Osteoblast (primary cell): ENCODE data around the gene SPRING1. TPM values are rescaled to one million over a fixed set of nuclear protein-coding genes. Genes with fewer than 3 reads are reported as not detected.

Experiments used
- DNase-seq: peaks from one replicate; pipeline ENCODE4 v3.0.0; 2011; ENCODE audit warnings: low spot score, mixed read lengths; ENCODE audit not compliant: insufficient read length; ENCODE audit errors: missing footprints
- H2AFZ ChIP-seq: 2 replicates; pipeline ENCODE4 v1.6.0; 2011; ENCODE audit warnings: mild to moderate bottlenecking, low read length
- H3K27ac ChIP-seq: 2 replicates; pipeline ENCODE4 v1.5.1; 2011; ENCODE audit warnings: mild to moderate bottlenecking, low read depth, low read length, moderate library complexity
- H3K27me3 ChIP-seq: 2 replicates; pipeline ENCODE4 v1.6.0; 2012; ENCODE audit warnings: mild to moderate bottlenecking, control low read depth, inconsistent platforms, low read length, moderate library complexity; ENCODE audit not compliant: insufficient read depth
- H3K36me3 ChIP-seq: 2 replicates; pipeline ENCODE4 v1.5.1; 2011; ENCODE audit warnings: mild to moderate bottlenecking, low read length, control low read depth, moderate library complexity; ENCODE audit not compliant: insufficient read depth
- H3K4me1 ChIP-seq: 2 replicates; pipeline ENCODE4 v1.5.1; 2011; ENCODE audit warnings: mild to moderate bottlenecking, low read length, control low read depth, moderate library complexity; ENCODE audit not compliant: insufficient read depth
- H3K4me2 ChIP-seq: 2 replicates; pipeline ENCODE4 v1.6.0; 2011; ENCODE audit warnings: mild to moderate bottlenecking, low read length; ENCODE audit not compliant: insufficient read depth
- H3K4me3 ChIP-seq: fragments of 200-600 bp; sonication (generic); 3 replicates; pipeline ENCODE4 v1.5.1; 2012; ENCODE audit warnings: mild to moderate bottlenecking, low read length, inconsistent platforms; ENCODE audit not compliant: insufficient read depth
- H3K79me2 ChIP-seq: 2 replicates; pipeline ENCODE4 v1.6.0; 2012; ENCODE audit warnings: mild to moderate bottlenecking, low read length, control low read depth, inconsistent platforms; ENCODE audit not compliant: insufficient read depth
- H3K9me3 ChIP-seq: 2 replicates; pipeline ENCODE4 v1.5.1; 2011; ENCODE audit warnings: low read depth, low read length, control low read depth
- H4K20me1 ChIP-seq: 2 replicates; pipeline ENCODE4 v1.6.0; 2012; ENCODE audit warnings: mild to moderate bottlenecking, low read length, control low read depth; ENCODE audit not compliant: insufficient read depth
- total RNA-seq: library from RNA; depleted of rRNA; stranded (reverse); fragments of >200 nt; gene quantifications from 2 replicates; pipeline ENCODE4 v1.2.3, GENCODE V29; 2012
- TF ChIP-seq, protein P1 (sequence below): IDR thresholded peaks from 2 replicates; pipeline ENCODE4 v1.5.1; 2011; ENCODE audit warnings: mild to moderate bottlenecking, low read depth, low read length, moderate library complexity; ENCODE audit errors: extremely low read depth

SPRING1 gene
- total RNA-seq, 1 donor = 29.0 TPM

DNA sequence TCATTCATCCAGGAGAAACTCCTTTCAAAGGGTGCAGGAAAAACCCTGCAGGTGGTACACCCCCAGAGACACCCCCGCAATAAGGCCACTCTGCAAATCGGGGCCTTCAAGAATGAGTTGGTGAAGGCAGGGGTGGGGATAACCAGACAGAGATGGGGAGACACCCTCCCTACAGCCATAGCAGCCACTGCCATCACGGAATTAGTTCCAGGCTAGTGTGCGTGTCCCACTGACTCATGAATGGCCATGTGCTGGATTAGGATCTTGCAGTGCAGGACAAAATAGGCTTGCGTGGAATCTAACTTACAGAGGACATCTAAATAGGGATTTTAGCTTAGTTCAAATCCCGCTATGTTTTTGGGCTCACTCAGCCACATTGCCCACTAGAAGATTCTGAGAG is 37.8 kb downstream of the SPRING1 start:
- Histone ChIP-seq H3K4me3 (no peak overlapping the region), H3K27ac (no peak overlapping the region), H3K9me3 (no peaks in the 10 kb centered on the region), H3K79me2 (no peaks in the 10 kb centered on the region), H3K27me3 (peaks cover 8% of the 10 kb centered on the region), H2AFZ (no peak overlapping the region), H3K4me1 (no peaks in the 10 kb centered on the region), H4K20me1 (no peaks in the 10 kb centered on the region), H3K4me2 (no peak overlapping the region), H3K36me3 (no peaks in the 10 kb centered on the region)
- TF ChIP-seq, protein P1, sequence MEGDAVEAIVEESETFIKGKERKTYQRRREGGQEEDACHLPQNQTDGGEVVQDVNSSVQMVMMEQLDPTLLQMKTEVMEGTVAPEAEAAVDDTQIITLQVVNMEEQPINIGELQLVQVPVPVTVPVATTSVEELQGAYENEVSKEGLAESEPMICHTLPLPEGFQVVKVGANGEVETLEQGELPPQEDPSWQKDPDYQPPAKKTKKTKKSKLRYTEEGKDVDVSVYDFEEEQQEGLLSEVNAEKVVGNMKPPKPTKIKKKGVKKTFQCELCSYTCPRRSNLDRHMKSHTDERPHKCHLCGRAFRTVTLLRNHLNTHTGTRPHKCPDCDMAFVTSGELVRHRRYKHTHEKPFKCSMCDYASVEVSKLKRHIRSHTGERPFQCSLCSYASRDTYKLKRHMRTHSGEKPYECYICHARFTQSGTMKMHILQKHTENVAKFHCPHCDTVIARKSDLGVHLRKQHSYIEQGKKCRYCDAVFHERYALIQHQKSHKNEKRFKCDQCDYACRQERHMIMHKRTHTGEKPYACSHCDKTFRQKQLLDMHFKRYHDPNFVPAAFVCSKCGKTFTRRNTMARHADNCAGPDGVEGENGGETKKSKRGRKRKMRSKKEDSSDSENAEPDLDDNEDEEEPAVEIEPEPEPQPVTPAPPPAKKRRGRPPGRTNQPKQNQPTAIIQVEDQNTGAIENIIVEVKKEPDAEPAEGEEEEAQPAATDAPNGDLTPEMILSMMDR = no peak
- no peak for DNase-seq

DNA sequence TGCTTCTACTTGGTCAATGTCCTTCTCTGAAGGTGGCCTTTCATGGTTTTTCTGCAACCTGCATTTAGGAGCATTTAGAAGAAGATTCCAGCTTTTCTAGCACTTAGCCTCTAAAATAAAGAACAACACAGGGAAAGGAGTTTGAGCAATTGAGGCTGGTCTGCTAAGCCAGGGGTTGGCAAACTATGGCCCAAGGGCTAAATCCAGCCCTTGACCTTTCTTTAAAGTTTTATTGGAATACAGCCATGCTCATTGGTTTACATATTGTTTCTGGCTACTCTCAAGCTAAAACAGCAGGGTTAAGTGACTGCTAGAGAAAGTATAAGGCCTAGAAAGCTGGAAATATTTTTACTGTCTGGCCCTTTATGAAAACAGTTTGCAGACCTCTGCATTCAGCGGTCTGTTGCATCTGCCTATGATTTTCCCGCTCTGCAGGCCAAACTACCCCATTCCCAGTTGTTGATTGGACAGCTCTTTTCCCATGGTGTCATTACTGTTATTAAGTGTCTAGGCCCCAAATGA is 39.3 kb downstream of the SPRING1 start:
- H3K4me3 ChIP-seq = no peak overlapping the region
- no peaks in the 10 kb centered on the region for H3K79me2 ChIP-seq
- H3K36me3 ChIP-seq = no peaks in the 10 kb centered on the region
- no peaks in the 10 kb centered on the region for H3K9me3 ChIP-seq
- no peaks in the 10 kb centered on the region for H3K4me1 ChIP-seq
- no peak overlapping the region for H3K4me2 ChIP-seq
- DNase-seq = no peak
- H3K27ac ChIP-seq = no peak overlapping the region
- H2AFZ ChIP-seq = no peak overlapping the region
- TF ChIP-seq, protein P1 = no peak
- no peaks in the 10 kb centered on the region for H4K20me1 ChIP-seq
- peaks cover 23% of the 10 kb centered on the region for H3K27me3 ChIP-seq

DNA sequence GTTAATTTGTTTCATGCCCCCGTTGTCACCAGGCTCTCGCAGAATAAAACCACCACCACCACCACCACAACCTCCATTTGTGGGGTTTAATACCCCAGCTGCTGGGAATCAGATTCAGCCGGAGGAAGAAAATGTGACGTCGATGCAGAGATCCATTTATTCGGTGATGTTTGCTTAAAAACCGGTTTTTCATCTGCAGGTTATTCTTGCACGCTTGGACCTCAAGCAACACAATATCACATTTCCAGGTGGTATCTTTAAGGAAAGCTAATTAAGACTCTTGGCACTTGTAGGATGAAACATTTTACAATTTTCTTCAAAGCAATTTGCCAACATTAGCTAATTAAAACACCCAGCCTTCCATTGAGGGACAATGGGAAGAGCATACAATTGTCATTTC is 39.8 kb downstream of the SPRING1 start:
- Histone ChIP-seq H4K20me1 (no peaks in the 10 kb centered on the region), H3K4me2 (no peak overlapping the region), H3K27ac (no peak overlapping the region), H3K36me3 (no peaks in the 10 kb centered on the region), H3K9me3 (no peaks in the 10 kb centered on the region), H3K27me3 (peaks cover 28% of the 10 kb centered on the region), H3K4me1 (no peaks in the 10 kb centered on the region), H2AFZ (no peak overlapping the region), H3K4me3 (no peak overlapping the region), H3K79me2 (no peaks in the 10 kb centered on the region)
- DNase-seq = no peak
- TF ChIP-seq, protein P1 = no peak

DNA sequence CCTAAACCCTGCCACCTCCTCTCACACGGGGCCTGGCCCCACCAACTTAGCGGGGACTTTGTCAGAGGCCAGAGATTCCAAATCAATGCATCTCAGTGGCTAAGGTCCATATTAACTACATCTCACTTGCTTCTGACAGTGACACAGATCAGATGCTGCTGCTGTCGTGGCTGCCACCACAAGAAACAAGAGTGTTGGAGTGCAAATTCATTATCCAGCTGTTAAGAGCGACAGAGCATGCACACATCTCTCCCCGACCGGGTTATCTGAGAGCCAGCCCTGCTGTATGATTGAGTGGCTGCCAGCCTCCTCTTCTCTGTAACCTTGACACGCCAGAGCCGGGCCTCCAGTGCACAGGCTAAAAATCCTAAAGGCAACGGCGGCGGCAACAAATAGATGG is 40.2 kb downstream of the SPRING1 start:
- TF ChIP-seq, protein P1 = no peak

More for the DNA sequence above, 40.2 kb downstream of the SPRING1 start:
- no peaks in the 10 kb centered on the region for H3K9me3 ChIP-seq
- peaks cover 32% of the 10 kb centered on the region for H3K27me3 ChIP-seq
- H3K36me3 ChIP-seq = no peaks in the 10 kb centered on the region
- H3K4me3 ChIP-seq = no peak overlapping the region
- no peaks in the 10 kb centered on the region for H3K79me2 ChIP-seq
- no peaks in the 10 kb centered on the region for H3K4me1 ChIP-seq
- DNase-seq = no peak
- H4K20me1 ChIP-seq = no peaks in the 10 kb centered on the region
- no peak overlapping the region for H3K4me2 ChIP-seq
- H3K27ac ChIP-seq = no peak overlapping the region
- H2AFZ ChIP-seq = no peak overlapping the region
